ENCODE data around the gene NPPB. TPM values are rescaled to one million over a fixed set of nuclear protein-coding genes. Genes with fewer than 3 reads are reported as not detected.

NPPB gene
- total and polyA plus RNA-seq, 2 experiments from 2014 or later, result 0.95 TPM; not detected in 1

DNA sequence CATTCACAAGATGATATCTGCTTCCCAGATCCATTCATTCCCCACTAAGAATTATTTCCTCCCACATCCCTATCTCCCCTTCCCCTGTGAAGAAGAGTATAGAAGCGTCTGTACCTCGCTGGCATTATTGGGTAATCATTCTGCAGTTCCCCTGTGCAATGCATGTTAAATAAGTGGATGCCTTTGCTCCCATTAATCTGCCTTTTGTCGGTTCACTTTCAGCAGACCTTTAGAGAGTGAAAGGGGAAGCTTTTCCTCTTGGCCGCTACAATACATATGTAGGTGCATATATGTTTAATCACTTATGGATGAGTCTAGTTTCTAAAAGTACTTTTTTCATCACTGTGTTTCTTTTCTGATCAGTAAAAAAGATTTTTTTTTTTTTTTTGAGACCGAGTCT, 45.7 kb downstream of the NPPB start:
- Mint-ChIP-seq H3K36me3 (ENCODE audit: low read depth) (peaks cover 65% of the 10 kb centered on the region), H3K4me3 (no peak overlapping the region), H3K4me1 (peaks cover 10% of the 10 kb centered on the region; the same call in 2 of the 3 replicates), H3K27ac (no peak overlapping the region), H3K9me3 (no peaks in the 10 kb centered on the region), H3K27me3 (ENCODE audit: insufficient read depth, low read depth, poor library complexity) (peaks cover 3% of the 10 kb centered on the region)
- no peak overlapping the region for H2AFZ ChIP-seq
- peaks cover 30% of the 10 kb centered on the region for H4K20me1 ChIP-seq (replicated peaks; ENCODE audit: insufficient read depth)
- no peak for DNase-seq (ENCODE audit: low spot score)
- TF ChIP-seq NANOG (IDR thresholded peaks at IDR 0.05; ENCODE audit: borderline replicate concordance) (no peak), EZH2 (IDR thresholded peaks at IDR 0.05; ENCODE audit: low read depth, unreplicated experiment) (no peak), ZNF331 (CRISPR knock-in tag; IDR thresholded peaks at IDR 0.05; ENCODE audit: low read depth) (no peak), JUNB (IDR thresholded peaks at IDR 0.05; ENCODE audit: unreplicated experiment) (no peak), STAT1 (IDR thresholded peaks at IDR 0.05; ENCODE audit: unreplicated experiment) (no peak), CREB1 (CRISPR knock-in tag; IDR thresholded peaks at IDR 0.05; ENCODE audit: low read depth) (no peak), EZH2phosphoT487 (IDR thresholded peaks at IDR 0.05; ENCODE audit: unreplicated experiment) (no peak), POLR2AphosphoS5 (IDR thresholded peaks at IDR 0.05; ENCODE audit: low read depth) (no peak)
- TF ChIP-seq, protein P1, sequence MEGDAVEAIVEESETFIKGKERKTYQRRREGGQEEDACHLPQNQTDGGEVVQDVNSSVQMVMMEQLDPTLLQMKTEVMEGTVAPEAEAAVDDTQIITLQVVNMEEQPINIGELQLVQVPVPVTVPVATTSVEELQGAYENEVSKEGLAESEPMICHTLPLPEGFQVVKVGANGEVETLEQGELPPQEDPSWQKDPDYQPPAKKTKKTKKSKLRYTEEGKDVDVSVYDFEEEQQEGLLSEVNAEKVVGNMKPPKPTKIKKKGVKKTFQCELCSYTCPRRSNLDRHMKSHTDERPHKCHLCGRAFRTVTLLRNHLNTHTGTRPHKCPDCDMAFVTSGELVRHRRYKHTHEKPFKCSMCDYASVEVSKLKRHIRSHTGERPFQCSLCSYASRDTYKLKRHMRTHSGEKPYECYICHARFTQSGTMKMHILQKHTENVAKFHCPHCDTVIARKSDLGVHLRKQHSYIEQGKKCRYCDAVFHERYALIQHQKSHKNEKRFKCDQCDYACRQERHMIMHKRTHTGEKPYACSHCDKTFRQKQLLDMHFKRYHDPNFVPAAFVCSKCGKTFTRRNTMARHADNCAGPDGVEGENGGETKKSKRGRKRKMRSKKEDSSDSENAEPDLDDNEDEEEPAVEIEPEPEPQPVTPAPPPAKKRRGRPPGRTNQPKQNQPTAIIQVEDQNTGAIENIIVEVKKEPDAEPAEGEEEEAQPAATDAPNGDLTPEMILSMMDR (conservative IDR thresholded peaks at IDR 0.05; ENCODE audit: low read depth in 2 of 2), result no peak
- TF ChIP-seq, protein P2, sequence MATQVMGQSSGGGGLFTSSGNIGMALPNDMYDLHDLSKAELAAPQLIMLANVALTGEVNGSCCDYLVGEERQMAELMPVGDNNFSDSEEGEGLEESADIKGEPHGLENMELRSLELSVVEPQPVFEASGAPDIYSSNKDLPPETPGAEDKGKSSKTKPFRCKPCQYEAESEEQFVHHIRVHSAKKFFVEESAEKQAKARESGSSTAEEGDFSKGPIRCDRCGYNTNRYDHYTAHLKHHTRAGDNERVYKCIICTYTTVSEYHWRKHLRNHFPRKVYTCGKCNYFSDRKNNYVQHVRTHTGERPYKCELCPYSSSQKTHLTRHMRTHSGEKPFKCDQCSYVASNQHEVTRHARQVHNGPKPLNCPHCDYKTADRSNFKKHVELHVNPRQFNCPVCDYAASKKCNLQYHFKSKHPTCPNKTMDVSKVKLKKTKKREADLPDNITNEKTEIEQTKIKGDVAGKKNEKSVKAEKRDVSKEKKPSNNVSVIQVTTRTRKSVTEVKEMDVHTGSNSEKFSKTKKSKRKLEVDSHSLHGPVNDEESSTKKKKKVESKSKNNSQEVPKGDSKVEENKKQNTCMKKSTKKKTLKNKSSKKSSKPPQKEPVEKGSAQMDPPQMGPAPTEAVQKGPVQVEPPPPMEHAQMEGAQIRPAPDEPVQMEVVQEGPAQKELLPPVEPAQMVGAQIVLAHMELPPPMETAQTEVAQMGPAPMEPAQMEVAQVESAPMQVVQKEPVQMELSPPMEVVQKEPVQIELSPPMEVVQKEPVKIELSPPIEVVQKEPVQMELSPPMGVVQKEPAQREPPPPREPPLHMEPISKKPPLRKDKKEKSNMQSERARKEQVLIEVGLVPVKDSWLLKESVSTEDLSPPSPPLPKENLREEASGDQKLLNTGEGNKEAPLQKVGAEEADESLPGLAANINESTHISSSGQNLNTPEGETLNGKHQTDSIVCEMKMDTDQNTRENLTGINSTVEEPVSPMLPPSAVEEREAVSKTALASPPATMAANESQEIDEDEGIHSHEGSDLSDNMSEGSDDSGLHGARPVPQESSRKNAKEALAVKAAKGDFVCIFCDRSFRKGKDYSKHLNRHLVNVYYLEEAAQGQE (IDR thresholded peaks at IDR 0.05; ENCODE audit: unreplicated experiment), result no peak
- TF ChIP-seq, protein P3, sequence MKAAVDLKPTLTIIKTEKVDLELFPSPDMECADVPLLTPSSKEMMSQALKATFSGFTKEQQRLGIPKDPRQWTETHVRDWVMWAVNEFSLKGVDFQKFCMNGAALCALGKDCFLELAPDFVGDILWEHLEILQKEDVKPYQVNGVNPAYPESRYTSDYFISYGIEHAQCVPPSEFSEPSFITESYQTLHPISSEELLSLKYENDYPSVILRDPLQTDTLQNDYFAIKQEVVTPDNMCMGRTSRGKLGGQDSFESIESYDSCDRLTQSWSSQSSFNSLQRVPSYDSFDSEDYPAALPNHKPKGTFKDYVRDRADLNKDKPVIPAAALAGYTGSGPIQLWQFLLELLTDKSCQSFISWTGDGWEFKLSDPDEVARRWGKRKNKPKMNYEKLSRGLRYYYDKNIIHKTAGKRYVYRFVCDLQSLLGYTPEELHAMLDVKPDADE (IDR thresholded peaks at IDR 0.05), result no peak
- no peak overlapping the region for H3K27ac ChIP-seq (ENCODE audit: low read depth)
- peaks cover 74% of the 10 kb centered on the region for H3K79me2 ChIP-seq (replicated peaks; ENCODE audit: insufficient read depth)
- H3F3A ChIP-seq (replicated peaks; ENCODE audit: low read depth), result 0 out of 2 replicates have a peak, but pooled peaks cover 3% of the 10 kb centered on the region
- ATAC-seq, result no peak
- H3K27me3 ChIP-seq (ENCODE audit: insufficient read depth), result no peaks in the 10 kb centered on the region
- H3K4me1 ChIP-seq (ENCODE audit: insufficient read depth), result 0 out of 2 replicates have a peak, but pooled peaks cover under 1% of the 10 kb centered on the region
- H3K36me3 ChIP-seq (ENCODE audit: insufficient read depth), result peaks cover 46% of the 10 kb centered on the region
- no peak overlapping the region for H3K4me2 ChIP-seq
- H3K9me2 ChIP-seq (ENCODE audit: insufficient read depth), result no peaks in the 10 kb centered on the region
- H3K4me3 ChIP-seq, result no peak overlapping the region

Small RNA genes within 50 kb of the gene (small RNA-seq; reads per million reads assigned to genes)
- not detected for gene RF02156 (ENCODE audit: low replicate concordance)
- not detected for gene RF02157 (ENCODE audit: low replicate concordance)
- not detected for gene RF02158 (ENCODE audit: low replicate concordance)

Other genes with a start within 250 kb of the NPPB start
- gene FBXO2, start 204.5 kb downstream of the NPPB start, total RNA-seq (2014; rRNA removed; shearing (Covaris generic)), result 44.4 and 45.4 TPM in 2 replicates
- 84.6 and 86.7 TPM in 2 replicates for gene FBXO2, start 204.5 kb downstream of the NPPB start, polyA plus RNA-seq (2016; fragmentation: Nextera tagmentation; extraction: Ambion mirVana)
- gene FBXO44, start 204.1 kb downstream of the NPPB start, total RNA-seq (2014; rRNA removed; shearing (Covaris generic)), result 28.9 and 30.8 TPM in 2 replicates
- gene FBXO44, start 204.1 kb downstream of the NPPB start, polyA plus RNA-seq (2016; fragmentation: Nextera tagmentation; extraction: Ambion mirVana), result 22.0 and 22.3 TPM in 2 replicates
- gene FBXO6, start 194.7 kb downstream of the NPPB start, total RNA-seq (2014; rRNA removed; shearing (Covaris generic)), result 0.58 and 0.90 TPM in 2 replicates
- gene FBXO6, start 194.7 kb downstream of the NPPB start, polyA plus RNA-seq (2016; fragmentation: Nextera tagmentation; extraction: Ambion mirVana), result 0.40 and 0.89 TPM in 2 replicates
- gene MAD2L2, start 177.8 kb downstream of the NPPB start, total RNA-seq (2014; rRNA removed; shearing (Covaris generic)), result 474 and 552 TPM in 2 replicates
- gene MAD2L2, start 177.8 kb downstream of the NPPB start, polyA plus RNA-seq (2016; fragmentation: Nextera tagmentation; extraction: Ambion mirVana), result 478 and 498 TPM in 2 replicates
- 22.6 and 23.0 TPM in 2 replicates for gene DRAXIN, start 167.2 kb downstream of the NPPB start, total RNA-seq (2014; rRNA removed; shearing (Covaris generic))
- 7.4 and 7.6 TPM in 2 replicates for gene DRAXIN, start 167.2 kb downstream of the NPPB start, polyA plus RNA-seq (2016; fragmentation: Nextera tagmentation; extraction: Ambion mirVana)
- 88.7 and 102 TPM in 2 replicates for gene AGTRAP, start 122.8 kb downstream of the NPPB start, total RNA-seq (2014; rRNA removed; shearing (Covaris generic))
- 79.0 and 79.4 TPM in 2 replicates for gene AGTRAP, start 122.8 kb downstream of the NPPB start, polyA plus RNA-seq (2016; fragmentation: Nextera tagmentation; extraction: Ambion mirVana)
- 1.7 and 6.0 TPM in 2 replicates for gene C1orf167, start 96.8 kb downstream of the NPPB start, total RNA-seq (2014; rRNA removed; shearing (Covaris generic))
- gene C1orf167, start 96.8 kb downstream of the NPPB start, polyA plus RNA-seq (2016; fragmentation: Nextera tagmentation; extraction: Ambion mirVana), result 2.2 TPM in 2 replicates
- gene MTHFR, start 53.0 kb downstream of the NPPB start, total RNA-seq (2014; rRNA removed; shearing (Covaris generic)), result 21.6 and 26.4 TPM in 2 replicates
- gene MTHFR, start 53.0 kb downstream of the NPPB start, polyA plus RNA-seq (2016; fragmentation: Nextera tagmentation; extraction: Ambion mirVana), result 5.7 and 6.9 TPM in 2 replicates
- gene CLCN6, start 52.8 kb downstream of the NPPB start, total RNA-seq (2014; rRNA removed; shearing (Covaris generic)), result 16.3 and 22.6 TPM in 2 replicates
- 13.0 and 16.0 TPM in 2 replicates for gene CLCN6, start 52.8 kb downstream of the NPPB start, polyA plus RNA-seq (2016; fragmentation: Nextera tagmentation; extraction: Ambion mirVana)
- gene NPPA, start 11.2 kb downstream of the NPPB start, total RNA-seq (2014; rRNA removed; shearing (Covaris generic)), result not detected in 2 replicates
- 0.29 TPM in 1 of 2 replicates, not detected in the other for gene NPPA, start 11.2 kb downstream of the NPPB start, polyA plus RNA-seq (2016; fragmentation: Nextera tagmentation; extraction: Ambion mirVana)
- 77.8 and 83.2 TPM in 2 replicates for gene KIAA2013, start 67.5 kb upstream of the NPPB start, total RNA-seq (2014; rRNA removed; shearing (Covaris generic))
- gene KIAA2013, start 67.5 kb upstream of the NPPB start, polyA plus RNA-seq (2016; fragmentation: Nextera tagmentation; extraction: Ambion mirVana), result 15.7 and 19.4 TPM in 2 replicates
- 56.3 and 62.9 TPM in 2 replicates for gene PLOD1, start 75.8 kb upstream of the NPPB start, total RNA-seq (2014; rRNA removed; shearing (Covaris generic))
- 22.4 and 23.3 TPM in 2 replicates for gene PLOD1, start 75.8 kb upstream of the NPPB start, polyA plus RNA-seq (2016; fragmentation: Nextera tagmentation; extraction: Ambion mirVana)
- gene MFN2, start 121.5 kb upstream of the NPPB start, total RNA-seq (2014; rRNA removed; shearing (Covaris generic)), result 36.0 and 40.4 TPM in 2 replicates
- 15.1 and 15.4 TPM in 2 replicates for gene MFN2, start 121.5 kb upstream of the NPPB start, polyA plus RNA-seq (2016; fragmentation: Nextera tagmentation; extraction: Ambion mirVana)
- 99.7 and 117 TPM in 2 replicates for gene MIIP, start 160.6 kb upstream of the NPPB start, total RNA-seq (2014; rRNA removed; shearing (Covaris generic))
- gene MIIP, start 160.6 kb upstream of the NPPB start, polyA plus RNA-seq (2016; fragmentation: Nextera tagmentation; extraction: Ambion mirVana), result 81.5 and 86.5 TPM in 2 replicates
- gene TNFRSF8, start 204.4 kb upstream of the NPPB start, total RNA-seq (2014; rRNA removed; shearing (Covaris generic)), result 26.1 and 28.2 TPM in 2 replicates
- 11.7 and 11.8 TPM in 2 replicates for gene TNFRSF8, start 204.4 kb upstream of the NPPB start, polyA plus RNA-seq (2016; fragmentation: Nextera tagmentation; extraction: Ambion mirVana)

Measured in GM23338 (cell line).